ENCODE measurements around the gene LMLN.
"Not testable (repeated sequence)": the region's sequence is repeated elsewhere in the genome, so short reads cannot be mapped to it uniquely, and the experiment has no call there.

LMLN gene

GRCh38 chr3:197958346-197958745, 1.7 kb upstream of the LMLN start:
- DNase-seq: no peak

DNA sequence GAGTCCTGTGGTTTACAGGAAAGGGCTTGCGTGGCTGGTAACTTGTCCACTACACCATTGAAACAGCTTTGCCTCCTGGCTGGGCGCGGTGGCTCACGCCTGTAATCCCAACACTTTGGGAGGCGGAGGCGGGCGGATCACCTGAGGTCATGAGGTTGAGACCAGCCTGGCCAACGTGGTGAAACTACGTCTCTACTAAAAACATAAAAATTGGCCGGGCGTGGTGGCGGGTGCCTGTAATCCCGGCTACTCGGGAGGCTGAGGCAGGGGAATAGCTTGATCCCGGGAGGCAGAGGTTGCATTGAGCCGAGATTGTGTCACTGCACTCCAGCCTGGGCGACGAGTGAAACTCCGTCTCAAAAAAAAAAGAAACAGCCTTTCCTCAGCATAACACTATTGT, 1.2 kb upstream of the LMLN start:
- DNase-seq: not testable (repeated sequence)

GRCh38 chr3:197959500-197959890, 522 bp upstream of the LMLN start:
- DNase-seq: no peak

GRCh38 chr3:197960694-197961581, 921 bp downstream of the LMLN start:
- no peak for DNase-seq

DNA sequence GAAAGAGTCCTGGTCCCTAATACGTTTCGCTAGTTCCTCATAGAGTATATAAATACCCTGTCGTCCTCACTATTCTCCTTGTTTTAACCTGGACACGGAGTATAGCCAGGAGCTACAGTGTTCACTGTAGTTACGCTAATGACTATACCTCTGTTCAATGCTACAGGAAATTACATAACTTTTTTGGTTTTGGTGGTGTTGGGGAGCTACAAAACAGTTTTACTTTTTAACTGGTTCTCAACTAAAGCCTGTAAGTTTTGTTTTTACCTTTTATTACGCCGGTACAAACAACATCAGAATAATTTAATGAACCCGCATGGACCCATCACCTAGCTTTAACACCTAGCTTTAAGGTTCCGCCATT, 1.5 kb downstream of the LMLN start:
- DNase-seq: no peak

DNA sequence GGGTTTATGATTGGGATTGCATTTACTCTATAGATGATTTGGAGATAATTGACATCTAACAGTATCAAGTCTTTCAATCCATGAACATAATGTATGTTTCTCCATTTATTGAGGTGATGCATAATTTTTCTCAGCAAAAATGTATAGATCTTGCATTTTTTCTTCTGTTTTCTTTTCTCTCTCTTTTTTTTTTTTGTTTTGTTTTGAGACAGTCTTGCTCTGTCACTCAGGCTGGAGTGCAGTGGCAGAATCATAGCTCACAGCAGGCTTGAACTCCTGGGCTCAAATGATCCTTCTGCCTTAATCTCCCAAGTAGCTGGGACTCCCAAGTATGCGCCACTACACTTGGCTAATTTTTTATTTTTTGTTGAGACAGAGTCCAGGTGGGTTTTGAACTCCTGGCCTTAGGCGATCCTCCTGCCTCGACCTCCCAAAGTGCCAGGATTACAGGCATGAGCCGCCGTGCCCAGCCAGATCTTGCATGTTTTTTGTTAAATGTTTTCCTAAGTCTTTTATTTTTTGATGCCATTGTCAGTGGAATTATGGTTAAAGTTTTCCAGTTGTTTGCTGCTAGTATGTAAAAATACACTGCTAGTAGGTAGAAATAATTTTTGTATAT, 3.1 kb downstream of the LMLN start:
- no peak for DNase-seq

GRCh38 chr3:197967337-197967989, 7.4 kb downstream of the LMLN start:
- not testable (repeated sequence) for DNase-seq

DNA sequence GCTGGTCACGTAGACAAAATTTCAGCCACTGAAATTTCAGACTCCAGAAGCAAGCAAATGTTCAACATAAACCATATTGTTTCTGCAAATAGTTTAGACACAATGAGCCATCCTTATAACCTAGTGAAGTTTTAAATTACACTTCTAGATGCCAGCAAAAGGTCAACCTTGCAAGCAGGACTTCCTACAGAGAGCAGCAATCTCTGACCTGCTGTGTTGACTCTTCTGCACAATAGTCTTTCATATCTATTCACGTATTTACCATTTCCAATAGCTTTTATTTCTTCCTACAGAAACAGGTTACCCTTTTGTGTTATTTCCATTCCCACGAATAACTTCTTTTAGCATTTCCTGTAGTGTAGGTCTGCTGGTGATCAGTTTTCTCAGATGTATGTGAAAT, 10.6 kb downstream of the LMLN start:
- DNase-seq: no peak

DNA sequence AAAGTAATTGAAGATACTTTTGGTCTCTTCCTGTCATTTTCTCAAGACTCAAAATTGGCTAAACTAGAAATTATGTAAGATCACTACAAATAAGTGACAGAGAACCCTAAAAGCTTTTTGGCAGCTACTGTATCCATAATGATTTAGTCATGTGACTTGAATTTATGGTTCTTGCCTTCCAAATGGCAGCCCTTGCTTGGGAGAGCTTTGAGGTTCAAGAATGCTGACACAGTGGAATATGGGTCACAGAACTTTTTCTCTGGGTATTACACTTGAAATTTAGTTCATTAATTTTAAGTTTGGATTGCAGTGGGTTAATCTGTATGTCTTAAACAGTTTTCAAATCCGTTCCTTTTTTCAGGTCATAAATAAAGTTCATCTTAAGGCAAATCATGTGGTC, 14.0 kb downstream of the LMLN start:
- DNase-seq: no peak

DNA sequence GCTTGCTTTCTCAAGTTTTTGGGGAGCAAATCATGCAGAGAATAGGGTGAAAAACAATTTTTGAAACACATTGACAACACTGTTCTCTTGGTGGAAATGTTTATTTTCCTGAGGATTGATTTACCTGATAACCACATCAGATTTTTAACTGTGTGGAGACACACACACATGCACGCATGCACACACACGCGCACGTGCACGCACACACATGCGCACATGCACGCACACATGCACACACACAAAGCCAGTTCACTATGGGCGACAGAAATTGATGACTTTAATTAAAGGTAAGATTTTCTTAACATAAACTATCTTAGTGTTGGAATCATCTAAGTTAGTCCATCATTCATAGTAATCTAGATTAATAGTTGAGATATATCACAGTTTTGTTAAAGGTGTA, 15.3 kb downstream of the LMLN start:
- no peak for DNase-seq

- DNase-seq: no peak
Measured at GRCh38 chr3:197983076-197983475, 23.1 kb downstream of the LMLN start.

DNA sequence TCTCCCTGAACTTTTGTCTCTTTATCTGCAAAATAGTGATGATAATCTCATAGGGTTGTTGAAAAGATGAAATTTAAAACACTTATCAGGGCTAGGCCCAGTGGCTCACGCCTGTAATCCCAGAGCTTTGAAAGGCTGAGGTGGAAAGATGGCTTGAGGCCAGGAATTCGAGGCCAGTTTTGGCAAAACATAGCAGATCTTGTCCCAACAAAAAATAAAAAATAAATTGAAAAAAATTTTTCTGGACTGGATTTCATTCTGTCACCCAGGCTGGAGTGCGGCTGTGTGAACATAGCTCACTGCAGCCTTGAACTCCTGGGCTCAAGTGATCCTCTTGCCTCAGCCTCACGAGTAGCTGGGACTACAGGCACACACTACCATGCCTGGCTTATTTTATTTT, 29.6 kb downstream of the LMLN start:
- DNase-seq: no peak

- DNase-seq: no peak
Measured at GRCh38 chr3:197994736-197995135, 34.7 kb downstream of the LMLN start.

DNA sequence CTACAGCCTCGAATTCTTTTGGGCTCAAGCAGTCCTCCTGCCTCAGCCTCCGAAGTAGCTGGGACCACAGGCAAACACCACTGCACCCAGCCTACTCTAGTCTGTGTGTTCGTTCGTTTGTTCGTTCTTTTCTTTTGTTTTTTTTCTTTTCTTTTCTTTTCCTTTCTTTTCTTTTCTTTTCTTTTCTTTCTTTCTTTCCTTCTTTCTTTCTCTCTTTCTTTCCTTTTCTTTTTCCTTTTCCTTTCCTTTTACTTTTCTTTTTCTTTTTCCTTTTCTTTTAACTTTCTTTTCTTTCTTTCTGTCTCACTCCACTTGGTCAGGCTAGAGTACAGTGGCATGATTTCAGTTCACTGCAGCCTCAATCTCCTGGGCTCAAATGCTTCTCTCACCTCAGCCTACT, 36.8 kb downstream of the LMLN start:
- no peak for DNase-seq

GRCh38 chr3:197997936-197998335, 37.9 kb downstream of the LMLN start:
- DNase-seq: no peak

GRCh38 chr3:198017090-198017489, 57.1 kb downstream of the LMLN start:
- no peak for DNase-seq

DNA sequence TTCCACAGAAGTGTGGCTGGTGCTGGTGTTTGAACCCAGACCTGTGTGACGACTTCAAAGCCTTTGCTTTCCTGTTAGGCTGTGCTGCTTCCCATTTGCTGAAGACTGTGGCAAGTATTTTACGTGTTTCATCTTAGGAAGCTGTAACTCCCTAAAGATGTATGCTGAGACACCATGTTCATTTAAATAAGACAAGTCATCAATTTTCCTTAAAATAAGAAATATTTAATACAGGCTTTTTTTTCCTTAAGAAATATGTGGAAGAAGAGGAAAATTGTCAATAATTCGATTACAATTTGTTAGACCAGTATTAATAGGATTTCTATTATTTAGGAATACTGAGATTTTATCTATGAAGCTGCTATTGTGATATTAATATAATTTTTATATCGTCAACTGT, 58.4 kb downstream of the LMLN start:
- DNase-seq: no peak

- DNase-seq: no peak
Measured at GRCh38 chr3:198019115-198019514, 59.1 kb downstream of the LMLN start.

DNA sequence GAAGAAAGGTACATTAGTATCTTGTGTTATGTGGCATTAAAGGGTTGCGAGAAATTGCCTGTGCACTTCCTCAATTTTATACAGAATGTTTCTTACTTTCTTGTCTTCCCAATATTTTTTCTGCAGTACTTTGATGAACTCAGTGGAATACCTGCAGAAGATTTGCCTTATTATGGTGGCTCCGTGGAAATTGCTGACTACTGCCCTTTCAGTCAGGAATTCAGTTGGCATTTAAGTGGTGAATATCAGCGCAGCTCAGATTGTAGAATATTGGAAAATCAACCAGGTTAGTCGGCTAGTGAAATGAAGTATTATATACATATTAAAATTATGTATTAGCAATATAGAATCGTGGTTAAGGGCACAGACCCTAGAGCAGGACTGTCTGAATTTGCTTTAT, 61.3 kb downstream of the LMLN start:
- no peak for DNase-seq

DNA sequence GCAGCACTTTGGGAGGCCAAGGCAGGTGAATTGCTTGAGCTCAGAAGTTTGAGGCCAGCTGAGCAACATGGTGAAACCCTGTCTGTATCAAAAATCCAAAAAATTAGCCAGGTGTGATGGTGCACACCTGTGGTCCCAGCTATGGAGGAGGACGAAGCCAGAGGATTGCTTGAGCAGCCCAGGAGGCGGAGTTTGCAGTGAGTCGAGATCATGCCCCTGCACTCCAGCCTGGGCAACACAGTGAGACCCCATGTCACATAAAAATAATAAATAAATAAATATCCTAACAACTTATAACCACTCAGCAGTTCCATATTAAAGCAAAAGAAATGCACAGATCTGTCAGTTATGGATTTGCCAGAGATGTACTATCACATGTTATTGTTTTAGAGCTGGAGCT, 62.6 kb downstream of the LMLN start:
- no peak for DNase-seq

DNA sequence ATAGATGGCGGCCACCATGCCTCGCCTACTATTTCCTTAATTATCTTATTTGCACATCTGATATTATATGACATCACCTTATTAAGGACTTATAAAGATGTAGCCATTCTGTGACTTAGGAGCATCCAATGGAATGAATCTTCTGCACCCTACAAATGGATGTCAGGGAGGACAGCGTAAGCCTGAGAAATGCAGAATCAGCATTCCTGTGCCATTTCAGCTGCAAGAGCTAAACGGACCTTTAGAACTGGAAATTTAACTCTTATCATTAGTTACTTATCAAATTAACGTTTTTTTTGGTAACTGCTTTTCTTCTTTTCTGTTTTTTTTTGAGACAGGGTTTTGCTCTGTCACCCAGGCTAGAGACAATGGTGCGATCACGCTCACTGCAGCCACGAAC, 65.6 kb downstream of the LMLN start:
- DNase-seq: no peak

DNA sequence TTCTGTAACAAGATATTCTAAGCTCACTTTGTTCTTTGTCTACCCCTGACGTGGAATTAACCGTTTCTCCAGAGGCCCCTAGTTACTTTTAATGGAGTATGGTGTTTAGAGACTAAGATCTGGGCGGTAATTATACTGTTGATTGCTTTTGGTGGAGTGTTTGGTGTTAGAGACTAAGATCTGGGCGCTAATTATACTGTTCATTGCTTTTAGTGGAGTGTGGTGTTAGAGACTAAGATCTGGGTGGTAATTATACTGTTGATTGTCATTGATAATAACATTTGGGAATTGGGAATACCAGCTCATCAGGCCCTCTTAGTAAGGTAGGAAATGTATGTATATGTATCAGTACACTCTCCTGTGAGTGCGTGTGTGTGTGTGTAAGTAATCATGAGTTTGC, 66.6 kb downstream of the LMLN start:
- DNase-seq: no peak

- DNase-seq: no peak
Measured at GRCh38 chr3:198027045-198027798, 67.2 kb downstream of the LMLN start.

Measured in CD4-positive, alpha-beta T cell treated with Interferon gamma for 1 hour (primary cell).